Measurements from ENCODE around the gene SH3RF3.

The SH3RF3 gene

GRCh38 chr2:109514857-109515256 is 385.9 kb downstream of the SH3RF3 start:
- TF ChIP-seq CTCF (conservative IDR thresholded peaks at IDR 0.05): no peak
- no peak overlapping the region for H3K27ac ChIP-seq

DNA sequence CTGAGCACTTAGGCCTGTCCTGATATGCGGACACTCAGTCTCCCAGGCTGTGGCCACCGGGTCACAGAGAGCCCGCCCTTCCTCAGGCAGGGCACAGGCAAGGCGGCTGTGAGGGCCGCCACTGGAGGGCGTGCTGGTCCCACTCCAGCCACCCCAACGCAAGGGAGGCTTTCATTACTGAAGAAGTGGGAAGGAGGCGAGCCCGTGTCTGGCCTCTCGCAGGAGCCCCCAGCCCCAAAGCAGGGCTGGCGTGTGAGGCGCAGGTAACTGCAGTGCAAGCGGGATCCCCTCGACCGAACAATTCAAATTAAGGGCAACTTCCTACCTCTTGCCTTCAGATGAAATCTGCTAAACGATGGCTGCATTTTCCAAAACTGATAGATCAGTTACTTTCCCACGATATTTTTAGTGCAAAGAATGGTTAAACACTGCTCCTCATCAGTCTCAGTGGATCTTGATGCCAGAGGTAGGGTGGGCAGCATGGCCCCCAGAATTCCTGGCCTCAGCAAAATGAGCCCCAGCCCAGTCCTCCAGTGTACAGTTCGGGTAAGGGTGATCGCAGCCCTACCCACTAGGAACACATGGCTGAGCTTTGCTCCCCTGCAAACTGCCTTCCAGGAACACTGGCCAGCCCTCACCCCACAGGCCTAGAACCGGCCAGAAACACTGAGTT is 387.6 kb downstream of the SH3RF3 start:
- no peak overlapping the region for H3K27ac ChIP-seq
- peak; percentile 84 for TF ChIP-seq CTCF (conservative IDR thresholded peaks at IDR 0.05)

DNA sequence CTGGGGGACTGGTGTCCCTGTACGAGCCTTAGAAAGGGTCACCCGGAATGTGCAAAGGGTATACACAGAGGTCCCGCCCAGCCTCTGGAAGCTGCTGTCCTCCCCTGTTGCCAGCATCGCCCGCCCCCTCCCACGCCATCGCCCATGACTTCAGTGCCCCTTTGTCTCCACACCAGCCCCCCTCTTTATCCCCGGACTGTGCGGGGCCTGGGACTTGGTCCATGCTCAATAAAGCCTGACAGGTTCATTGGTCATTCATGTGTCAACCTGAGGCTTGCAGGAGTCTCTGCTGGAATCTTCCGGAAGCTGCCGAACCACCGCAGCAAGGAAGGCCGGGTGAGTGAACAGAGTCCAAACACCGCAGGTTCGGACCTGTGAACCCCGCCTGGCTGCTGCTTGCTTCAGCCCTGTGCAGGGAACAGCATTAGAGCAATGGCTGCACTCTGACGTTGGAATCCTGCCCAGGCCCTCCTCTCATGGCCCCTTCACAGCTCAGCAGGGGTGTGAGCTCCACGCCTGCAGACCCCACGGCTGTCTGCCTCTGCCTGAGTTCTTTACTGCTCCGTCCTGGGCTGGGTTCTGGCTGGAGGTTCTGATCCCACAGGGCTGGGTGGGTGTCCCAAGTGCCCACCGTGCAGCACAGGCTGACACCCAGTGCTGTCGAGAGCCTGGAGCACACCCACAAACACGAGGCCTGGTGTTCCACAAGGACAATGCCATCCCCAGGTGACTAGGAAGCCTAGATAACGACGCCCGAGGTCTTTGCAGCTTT is 388.3 kb downstream of the SH3RF3 start:
- no peak for TF ChIP-seq CTCF (conservative IDR thresholded peaks at IDR 0.05)
- no peak overlapping the region for H3K27ac ChIP-seq

DNA sequence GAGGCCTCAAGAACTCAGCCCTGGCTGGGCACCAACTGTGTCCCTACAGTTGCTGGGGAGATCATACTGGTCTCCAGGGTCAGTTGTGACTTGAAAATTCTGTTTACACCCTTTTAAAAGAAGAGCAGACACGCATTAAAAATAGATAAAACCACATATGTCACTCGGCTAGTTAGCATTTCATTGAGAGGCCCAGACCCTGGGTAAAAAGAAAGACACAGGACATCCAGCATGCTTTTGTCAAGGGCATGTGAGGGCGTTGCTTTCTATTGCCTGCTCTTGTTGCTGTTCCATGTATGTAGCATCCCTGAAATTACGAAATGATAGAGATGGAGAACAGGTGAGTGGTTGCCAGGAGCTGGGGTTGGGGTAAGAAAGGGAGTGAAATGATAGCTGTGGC is 390.5 kb downstream of the SH3RF3 start:
- TF ChIP-seq CTCF (conservative IDR thresholded peaks at IDR 0.05): no peak
- no peak overlapping the region for H3K27ac ChIP-seq

DNA sequence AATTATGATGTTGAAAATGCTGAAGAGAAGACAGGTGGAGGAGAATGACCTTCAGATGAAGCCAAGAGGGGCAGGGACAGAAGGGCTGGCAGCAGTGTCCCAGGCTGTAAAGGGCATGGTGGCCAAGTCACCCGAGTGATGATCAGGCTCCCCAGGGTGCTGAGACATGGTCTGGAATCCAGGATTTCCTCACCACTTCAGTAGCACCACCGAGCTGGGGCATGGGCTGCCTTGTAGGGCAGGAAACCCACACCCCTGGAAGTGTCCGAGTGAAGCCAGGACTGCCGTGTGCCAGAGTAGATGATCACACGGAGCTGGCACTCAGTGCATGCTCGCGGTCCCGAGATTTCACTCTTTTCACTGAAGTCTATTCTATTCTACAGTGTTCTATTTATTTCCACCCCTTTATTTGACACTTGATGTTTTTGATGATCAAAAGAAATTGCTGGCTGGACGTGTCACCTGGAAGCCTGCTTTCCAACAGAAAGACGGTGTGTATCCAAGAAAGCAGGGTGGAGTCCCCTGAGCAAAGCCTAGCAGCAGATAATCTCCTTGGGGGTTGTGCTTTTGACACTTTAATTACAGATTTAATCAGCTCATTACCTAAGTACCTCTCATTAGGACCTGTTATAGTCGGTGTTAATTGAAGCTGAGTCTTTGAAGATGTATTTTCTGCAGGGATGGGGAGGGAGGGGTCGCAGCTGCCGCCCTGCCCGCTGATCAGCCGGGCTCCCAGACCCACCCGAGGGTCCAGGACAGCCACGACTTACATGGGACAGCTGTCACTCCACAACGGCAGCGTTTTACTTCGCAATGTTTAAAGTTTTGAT is 392.4 kb downstream of the SH3RF3 start:
- no peak overlapping the region for H3K27ac ChIP-seq
- no peak for TF ChIP-seq CTCF (conservative IDR thresholded peaks at IDR 0.05)

GRCh38 chr2:109522063-109522374 is 393.0 kb downstream of the SH3RF3 start:
- H3K27ac ChIP-seq: no peak overlapping the region
- TF ChIP-seq CTCF (conservative IDR thresholded peaks at IDR 0.05): no peak

GRCh38 chr2:109523121-109523520 is 394.1 kb downstream of the SH3RF3 start:
- no peak overlapping the region for H3K27ac ChIP-seq
- no peak for TF ChIP-seq CTCF (conservative IDR thresholded peaks at IDR 0.05)
